Activated CD4-positive, alpha-beta T cell treated with anti-CD3 and anti-CD28 coated beads, Interleukin-2, Interleukin-6, amounts not matched to agents 100 ng/mL and 50 ng/mL, durations not matched to agents 16 hours and 8 hours (primary cell): ENCODE measurements around the gene TMEM178B.
"Not testable (repeated sequence)": the region's sequence is repeated elsewhere in the genome, so short reads cannot be mapped to it uniquely, and the experiment has no call there.

Source experiments
- DNase-seq: peaks from one replicate; pipeline ENCODE4 v3.0.0-alpha.2; 2020

Gene TMEM178B

DNA sequence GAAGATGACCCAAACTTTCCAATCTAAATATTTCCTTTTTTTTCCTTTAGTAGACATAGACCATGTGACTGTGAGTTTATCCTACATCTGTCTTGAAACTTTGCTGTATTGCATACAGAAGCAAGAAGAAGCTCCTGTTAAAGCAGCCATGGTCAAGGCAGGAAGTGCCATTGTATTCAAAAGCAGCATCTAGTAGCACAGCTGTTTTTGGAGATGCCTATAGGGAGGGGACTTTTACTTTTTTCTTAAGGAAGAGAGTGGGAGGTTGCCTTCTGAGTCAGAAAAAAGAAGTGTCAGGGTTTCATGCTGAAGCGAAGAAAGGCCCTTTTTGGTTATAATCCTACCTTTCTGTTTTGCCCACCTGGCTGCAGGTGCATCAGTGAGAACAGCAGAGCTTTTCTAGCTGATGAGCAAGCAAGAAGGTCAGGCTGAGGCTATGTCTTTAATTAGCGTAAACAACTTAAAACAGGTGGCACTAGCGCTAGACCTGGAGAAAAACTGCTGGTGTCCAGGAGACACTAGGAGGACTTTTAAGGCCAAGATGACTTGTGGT lies 243.2 kb downstream of the TMEM178B start:
- no peak for DNase-seq

DNA sequence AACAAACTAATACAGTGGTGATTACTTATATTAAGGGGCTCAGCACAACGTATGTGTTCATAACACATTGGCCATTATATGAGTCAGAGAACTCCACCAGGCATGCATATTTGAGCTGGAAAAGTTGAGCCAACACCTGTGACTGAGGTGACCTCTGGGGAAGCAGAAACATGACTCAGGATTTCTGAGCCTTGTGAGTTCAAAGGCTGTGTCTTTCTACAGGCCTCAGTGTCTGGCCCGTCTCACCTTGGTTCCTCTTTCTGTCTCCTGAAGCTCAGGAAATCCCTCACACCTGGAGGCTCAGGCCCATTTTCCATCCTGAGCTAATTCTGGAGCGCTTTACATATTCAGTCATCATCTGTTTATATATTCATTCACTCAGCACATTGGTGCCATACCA lies 246.4 kb downstream of the TMEM178B start:
- DNase-seq, result no peak

DNA sequence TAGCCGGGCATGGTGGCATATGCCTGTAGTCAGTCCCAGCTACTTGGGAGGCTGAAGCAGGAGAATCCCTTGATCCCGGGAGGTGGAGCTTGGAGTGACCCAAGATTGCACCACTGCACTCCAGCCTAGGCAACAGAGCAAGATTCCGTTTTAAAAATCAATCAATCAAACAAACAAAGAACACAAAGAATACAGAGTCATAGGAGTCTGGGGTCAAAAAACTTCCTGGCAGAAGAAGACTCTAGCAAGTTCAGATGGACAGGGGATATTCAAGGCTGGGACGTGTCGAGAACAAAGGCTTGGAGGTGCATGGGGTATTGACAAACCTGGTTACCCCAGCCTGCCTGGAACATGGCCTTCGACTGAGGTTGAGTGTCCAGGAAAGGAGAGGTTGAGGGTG lies 248.5 kb downstream of the TMEM178B start:
- DNase-seq, result no peak

DNA sequence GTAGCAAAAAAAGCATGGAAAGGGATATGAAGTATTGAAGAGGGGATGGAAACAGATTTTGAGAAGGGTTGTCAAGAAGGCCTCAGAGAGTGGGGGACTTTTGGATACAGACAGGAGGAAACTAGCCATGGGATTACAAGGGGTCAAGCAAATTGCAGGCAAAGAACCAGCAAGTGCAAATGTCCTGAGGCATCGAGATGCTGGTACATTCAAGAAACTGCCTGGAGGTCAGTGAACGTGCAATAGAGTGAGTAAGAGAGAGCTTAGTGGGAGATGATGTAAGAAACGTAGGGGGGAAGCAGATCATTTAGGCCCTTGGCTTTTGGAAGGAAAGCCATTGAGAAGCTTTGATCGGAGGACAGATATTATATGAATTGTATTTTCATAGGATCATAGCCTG lies 250.0 kb downstream of the TMEM178B start:
- no peak for DNase-seq

DNA sequence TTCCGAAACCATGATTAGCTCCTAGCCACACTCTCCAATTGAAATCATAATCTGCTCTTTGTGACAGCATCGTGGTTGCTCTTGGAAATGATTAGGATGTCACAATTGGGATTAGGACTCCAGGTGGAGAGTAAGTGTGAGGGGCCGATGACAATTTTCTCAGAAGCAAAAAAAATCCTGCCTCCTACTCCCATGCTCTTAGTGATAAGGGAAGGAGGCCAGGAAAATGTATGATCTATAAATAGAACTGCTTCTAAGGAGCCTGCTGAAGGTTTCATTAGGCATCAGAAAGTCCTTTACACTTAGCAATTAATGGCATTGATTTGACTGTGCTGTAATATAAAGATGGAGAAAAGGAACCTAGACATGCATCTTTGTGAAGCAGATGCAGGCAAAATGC lies 251.0 kb downstream of the TMEM178B start:
- no peak for DNase-seq

DNA sequence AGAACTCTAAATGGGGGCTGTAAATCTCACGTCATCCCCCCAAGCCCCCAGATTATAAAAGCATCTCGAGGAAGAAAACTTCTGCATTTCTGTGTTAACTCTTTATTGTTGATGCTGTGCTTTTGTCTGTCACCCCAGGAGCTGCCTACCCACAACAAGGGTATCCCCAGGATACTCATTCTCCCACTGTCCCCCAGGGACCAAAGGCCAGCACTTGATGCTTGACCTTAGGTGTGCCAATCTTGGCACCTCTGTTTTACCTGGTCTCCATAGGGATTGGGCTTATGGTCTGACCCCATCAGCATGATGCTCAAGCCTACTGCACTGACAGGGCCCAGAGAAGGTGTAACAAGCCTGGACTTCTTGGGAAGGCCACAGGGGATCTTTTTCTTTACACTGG lies 251.4 kb downstream of the TMEM178B start:
- DNase-seq, result no peak

DNA sequence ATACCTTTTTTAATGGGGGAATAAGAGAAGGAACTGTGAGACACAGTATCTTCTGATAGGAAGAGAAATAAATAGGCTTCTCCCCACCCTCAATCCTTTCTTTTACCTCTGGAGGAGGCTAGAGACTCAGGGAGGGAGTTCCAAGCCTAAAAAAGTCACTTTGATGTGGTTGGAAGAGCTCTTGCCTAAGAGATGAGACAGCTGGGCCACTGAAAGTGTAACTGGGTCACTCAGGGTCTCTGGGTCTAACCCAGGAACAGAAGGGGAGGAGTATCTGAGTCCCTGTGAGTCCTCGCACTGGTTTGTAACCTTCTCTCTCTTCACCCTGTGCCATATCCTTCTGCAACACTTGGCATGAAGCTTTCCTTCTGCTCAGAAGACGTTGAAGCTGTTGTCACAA lies 254.4 kb downstream of the TMEM178B start:
- no peak for DNase-seq

DNA sequence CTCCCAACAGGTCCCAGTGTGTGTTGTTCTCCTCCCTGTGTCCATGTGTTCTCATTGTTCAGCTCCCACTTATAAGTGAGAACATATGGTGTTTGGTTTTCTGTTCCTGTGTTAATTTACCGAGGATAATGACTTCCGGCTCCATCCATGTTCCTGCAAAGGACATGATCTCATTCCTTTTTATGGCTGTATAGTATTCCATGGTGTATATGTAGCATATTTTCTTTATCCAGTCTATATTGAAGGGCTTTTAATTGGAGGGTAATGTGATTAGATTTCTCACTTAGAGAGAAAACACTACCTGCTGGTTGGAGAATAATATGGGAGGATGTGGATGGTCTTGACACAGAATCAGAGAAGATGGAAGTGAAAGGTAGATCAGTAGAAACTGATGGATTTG lies 256.4 kb downstream of the TMEM178B start:
- DNase-seq, result not testable (repeated sequence)

DNA sequence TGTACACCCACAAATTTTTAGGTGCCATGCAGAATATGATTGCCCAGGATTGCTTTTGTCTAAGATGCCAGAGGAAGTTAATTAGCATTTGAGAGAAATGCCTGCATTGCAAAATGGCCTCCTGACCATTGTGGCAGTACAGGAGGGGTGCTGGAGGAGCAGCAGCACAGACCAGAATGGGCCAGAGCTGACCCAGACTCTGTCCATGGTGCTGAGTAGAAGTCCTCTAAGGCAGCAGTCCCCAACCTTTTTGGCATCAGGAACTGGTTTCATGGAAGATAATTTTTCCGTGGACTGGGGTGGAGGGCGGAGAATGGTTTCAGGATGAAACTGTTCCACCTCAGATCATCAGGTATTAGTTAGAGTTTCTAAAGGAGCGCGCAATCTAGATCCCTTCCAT lies 259.6 kb downstream of the TMEM178B start:
- no peak for DNase-seq

DNA sequence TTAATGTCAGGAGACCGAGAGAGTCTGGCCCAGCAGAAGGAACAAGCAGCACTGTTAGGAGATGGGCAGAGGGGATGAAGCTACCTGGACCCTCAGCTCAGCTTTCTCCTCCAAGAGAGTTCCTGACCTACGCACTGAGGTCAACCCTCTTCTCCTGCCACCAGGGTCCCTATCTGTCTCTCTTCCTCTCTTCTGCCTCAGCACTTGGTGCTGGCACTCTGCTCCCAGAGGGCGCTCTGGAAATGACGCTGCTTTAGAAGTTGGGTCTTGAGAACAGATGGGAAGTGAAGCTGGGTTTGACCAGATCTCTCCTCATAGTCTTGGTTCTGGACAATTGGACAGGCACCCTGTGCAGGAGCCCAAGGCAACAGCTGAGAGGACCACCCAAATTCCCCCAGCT lies 261.3 kb downstream of the TMEM178B start:
- no peak for DNase-seq

DNA sequence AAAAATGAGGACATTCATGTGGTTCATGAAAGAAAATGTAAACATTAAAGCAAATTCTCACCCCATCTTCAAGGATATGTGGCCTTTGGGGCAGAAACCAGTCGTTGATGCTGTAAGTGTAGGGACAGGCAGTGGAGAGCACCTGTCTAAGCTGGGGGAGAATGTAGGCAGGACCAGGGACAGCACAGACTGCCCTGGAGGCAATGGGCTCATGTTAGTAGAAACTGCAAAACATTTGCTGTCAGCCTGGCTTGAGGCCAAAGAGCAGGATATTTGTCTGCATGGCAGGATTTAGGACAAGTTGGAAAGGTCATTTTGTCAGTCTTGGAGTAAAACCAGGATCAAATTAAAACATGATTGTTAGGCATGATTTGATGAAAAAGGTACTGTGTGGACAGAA lies 265.7 kb downstream of the TMEM178B start:
- DNase-seq, result no peak

DNA sequence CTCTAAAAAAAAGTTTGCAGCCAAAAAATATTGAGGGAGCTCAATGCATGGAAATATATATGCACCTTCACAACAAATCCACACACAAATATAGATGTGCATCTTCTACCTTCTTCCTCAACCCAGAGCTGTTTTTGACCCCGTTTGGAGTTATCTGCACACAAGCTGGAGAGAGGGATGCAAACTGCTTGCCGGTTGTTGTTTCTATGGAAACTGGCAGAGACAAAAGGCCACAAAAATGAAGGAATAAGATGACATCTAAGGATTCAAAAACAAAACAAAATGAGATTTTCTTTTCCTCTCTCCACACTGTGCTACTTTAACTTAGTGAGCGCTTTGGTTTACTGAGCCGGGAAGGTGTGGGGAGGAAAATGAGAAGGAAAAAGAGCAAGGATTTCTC lies 267.1 kb downstream of the TMEM178B start:
- no peak for DNase-seq

DNA sequence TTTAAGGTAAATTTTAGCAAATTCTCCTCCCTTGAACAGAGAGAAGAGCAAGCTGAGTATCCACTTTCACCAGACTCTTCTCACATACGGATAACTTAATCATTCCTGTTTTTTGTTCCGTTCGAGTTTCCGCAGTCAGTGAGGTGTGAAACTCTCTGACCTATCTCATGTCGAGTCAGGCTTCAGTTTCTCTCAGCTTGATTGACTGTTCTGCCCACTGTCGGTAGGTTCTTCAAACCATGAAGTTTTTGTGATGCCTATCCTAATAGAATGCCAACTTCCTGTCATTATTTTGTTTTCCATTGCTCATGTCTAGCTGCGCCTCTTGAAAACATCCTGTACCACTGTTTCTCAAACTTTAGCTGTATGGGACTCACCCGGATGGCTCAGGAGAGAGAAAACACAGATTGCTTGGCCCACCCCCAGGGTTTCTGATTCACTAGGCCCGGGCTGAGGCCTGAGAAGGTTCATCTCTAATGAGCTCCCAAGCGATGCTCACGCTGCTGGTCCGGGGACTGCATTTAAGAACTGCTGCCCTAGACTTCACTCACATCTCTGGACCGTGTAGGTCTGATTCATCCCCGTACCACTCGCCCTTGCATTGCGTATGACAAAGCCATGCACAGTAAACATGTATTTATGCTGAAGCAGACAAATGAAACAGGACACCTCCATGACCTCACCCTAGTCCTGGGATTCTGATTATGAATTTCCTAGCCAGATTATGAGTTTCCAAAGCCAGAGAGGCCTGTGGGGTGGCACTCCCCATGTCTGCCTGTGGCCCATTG lies 269.0 kb downstream of the TMEM178B start:
- DNase-seq, result no peak

DNA sequence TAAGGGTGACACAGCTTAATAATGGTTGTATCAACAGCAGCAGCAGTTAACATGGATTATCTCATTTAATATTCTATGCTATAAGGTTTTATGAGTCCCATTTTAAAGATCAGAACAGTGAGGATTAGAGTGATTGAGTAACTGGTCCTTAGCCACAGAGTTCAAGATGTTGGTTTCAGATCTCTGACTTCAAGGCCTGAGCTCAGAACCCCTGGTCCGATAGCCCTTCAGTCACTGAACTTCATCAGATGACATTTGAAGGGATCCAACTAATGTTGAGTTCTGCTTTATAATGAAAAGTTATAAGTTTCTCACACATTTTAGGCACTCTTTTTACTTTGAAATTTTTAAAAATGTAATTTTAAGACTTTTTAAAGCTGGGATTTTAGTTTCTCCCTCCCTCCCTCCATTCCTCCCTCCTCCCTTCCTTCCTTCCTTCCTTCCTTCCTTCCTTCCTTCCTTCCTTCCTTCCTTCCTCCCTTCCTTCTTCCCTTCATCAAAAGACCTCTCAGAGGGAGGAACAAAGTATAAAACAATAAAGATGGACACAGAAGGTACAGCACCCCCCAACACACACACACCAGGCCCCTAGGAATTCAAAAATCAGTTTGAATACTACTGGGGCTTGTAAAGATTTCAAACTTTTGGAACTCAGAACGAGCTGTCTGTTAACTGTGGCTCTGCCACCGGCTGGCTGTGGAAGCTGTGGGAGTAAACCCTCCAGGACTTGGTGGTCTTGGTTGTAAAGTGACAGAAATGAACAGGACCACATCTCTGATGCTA lies 270.5 kb downstream of the TMEM178B start:
- no peak for DNase-seq

DNA sequence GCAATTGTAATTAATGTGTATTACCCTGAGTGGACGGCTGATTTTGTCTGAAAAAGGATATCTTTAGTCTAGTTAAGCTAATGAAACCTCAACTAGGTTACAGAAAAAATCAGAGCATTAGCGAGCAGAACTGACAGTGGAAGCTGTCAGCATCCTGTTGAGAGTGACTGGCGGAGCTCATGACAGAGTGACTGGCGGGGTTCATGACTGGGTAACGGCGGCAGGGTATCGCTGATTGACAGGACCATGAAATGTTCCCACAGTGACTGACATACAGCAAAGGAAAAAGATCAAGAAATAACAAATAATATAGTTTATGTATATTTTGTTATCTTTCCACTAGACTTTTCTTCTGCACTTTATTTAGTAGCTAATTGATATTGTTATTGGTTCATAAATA lies 274.9 kb downstream of the TMEM178B start:
- no peak for DNase-seq

DNA sequence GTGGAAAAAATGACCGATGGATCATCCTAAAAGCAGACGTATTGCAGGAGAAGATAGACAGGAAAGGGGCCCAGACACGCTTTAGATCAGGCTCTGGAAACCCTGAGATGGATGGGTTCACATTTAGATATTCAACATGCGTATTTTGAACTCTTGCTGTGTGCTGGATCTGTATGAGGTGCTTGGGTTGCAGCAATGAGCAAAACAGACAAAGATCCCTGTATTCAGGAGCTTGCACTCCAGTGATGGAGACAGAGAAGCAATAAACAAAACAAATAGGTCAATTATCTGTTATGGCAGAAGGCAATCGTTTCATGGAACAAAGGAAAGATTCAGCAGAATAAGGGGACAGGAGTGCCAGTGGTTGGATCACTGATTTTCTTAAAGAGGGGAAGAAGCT lies 275.5 kb downstream of the TMEM178B start:
- no peak for DNase-seq

DNA sequence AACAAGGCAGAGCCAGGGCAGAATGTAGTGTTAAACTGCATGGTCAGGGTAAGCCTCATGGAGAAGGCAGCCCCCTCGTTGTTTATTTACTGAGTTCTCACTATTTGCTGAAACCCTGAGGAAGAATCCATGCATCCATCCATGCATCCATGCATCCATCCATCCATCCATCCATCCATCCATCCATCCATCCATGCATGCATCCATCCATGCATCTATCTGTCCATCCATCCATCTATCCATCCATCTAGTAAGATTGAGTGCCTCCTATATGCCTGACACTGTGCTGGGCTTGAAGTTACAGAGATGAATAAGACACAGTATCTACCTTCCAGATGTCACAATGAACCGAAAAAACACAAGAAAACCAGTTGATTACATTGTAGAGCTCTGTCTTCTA lies 275.9 kb downstream of the TMEM178B start:
- no peak for DNase-seq

DNA sequence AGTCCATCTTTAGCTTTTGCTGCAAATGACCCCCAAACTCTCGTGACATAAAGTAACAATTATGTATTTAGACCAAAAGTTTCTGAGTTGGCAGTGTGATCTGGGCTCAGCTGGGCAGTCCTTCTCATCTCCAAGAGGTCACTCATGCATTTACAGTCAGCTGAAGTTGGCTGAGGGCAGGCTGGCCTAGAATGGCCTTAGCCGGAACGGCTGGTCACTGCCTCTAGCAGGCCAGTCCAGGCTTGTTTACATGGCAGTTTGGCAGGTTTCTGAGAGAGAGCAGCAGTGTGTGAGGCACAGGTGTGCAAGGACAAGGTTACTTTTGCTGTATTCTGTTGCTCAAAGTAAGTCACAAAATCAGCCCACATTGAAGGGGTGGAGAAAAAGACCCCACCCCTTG lies 277.3 kb downstream of the TMEM178B start:
- DNase-seq, result no peak

DNA sequence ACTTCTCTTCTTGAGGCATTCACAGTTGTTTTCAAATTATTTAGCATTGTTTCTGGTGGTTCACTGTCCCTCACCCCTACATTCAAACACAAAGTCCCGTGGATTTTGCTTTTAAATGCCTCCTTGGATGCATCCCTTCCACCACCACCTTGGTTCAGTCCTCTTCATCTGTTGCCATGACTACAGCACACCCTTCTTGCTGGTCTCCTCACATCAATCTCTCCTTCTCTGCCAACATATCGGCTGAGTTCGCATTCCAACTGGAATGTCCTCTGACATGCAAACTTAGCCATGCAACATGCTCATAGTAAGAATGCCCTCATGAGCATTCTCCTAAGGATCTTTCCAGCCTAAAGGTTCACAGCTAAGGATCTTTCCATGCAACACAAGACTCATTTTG lies 279.1 kb downstream of the TMEM178B start:
- DNase-seq, result no peak

DNA sequence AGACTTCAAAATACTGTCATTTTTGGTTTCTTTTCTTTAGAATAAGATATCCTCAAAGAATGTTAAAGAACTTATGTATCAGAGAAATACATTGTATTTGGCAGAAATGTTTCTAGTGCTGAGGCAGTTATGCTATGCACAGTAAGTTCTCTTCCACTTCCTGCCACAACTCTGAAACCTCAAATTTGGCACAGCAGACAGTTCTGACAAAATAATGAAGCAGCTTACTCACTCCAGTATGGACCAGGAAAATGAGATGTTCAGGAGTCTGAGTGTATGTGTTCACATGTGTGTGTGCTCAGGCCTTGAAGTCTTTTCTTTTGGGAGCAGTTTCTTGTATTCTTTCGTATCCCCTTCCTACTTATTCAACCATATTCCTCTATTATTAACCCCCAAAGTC lies 280.4 kb downstream of the TMEM178B start:
- peak; percentile 14 for DNase-seq

DNA sequence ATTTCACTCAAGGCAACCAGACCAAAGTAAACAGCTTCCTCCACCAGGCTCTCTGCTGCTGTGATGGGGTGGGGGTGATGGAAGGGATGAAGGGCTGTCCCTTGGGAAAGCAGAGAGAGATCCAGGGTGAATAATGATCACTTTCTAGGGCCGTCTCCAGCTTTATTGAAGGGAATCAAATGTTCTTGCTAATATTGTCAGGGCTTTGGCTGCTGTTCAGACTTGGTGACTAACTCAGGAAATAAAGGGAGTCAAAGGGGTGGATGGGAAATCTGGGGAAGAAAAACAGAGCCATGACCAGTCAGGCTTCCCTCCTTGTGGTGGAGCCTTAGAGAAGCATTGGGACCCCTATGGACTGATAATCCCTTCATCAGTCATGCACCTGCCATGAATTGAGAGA lies 281.2 kb downstream of the TMEM178B start:
- DNase-seq, result no peak

DNA sequence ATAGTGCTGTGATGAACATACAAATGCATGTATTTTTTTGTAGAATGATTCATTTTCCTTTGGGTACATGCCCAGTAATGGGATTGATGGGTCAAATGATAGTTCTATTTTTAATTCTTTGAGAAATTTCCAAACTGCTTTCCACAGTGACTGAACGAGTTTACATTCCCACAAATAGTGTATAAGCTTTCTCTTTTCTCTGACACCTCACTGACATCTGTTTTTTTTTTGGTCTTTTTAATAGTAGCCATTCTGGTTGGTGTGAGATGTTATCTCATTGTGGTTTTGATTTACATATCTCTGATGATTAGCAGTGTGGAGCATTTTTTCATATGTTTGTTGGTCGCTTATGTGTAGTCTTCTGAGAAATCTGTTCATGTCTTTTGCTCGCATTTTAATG lies 282.3 kb downstream of the TMEM178B start:
- no peak for DNase-seq

DNA sequence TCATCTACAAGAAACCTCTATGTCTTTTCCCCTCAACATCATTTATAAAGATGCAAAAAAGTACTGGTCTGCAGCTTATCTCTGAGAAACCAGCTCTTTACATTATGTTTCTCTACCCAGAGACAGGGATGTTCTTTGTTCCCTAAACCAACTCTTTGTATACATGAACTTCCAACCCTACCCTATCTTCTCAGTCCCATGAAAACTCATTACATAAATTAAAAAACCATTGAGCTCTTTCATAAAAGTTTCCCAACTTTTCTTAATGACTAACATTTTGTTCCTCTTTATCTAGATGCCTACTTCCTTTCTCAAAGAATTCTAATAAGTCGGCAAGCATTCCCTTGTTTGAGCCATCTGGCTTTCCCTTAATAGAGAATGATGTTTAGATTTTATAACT lies 284.5 kb downstream of the TMEM178B start:
- DNase-seq, result no peak

DNA sequence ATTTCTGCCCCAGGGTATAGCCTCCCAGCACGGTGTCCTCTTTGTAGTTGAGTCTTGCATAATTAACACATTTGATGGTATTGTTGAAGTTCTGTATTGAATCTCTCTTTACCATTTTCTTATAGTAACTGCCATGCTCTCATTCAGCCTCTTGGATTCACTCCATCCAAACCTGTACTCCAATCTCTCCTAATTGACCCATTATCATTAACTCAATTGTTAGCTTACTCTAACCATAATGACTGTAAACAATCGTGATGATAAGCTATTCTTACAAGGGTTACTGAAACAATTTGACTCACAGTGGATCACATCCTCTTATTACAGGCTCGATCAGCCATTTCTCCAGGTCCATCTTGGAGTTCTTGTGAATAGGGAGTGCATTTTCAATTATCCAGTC lies 285.4 kb downstream of the TMEM178B start:
- DNase-seq, result no peak
